Ishikawa (cell line): ENCODE data around the gene SS18.

ENCODE experiments used
- CEBPB ChIP-seq: IDR thresholded peaks from 2 replicates; pipeline ENCODE4 v1.6.1; 2012
- CREB1 ChIP-seq: IDR thresholded peaks from 2 replicates; pipeline ENCODE4 v1.6.1; 2012; ENCODE audit warnings: low read depth
- EGR1 ChIP-seq: IDR thresholded peaks from 2 replicates; pipeline ENCODE4 v1.6.1; 2012
- EP300 ChIP-seq: IDR thresholded peaks from 2 replicates; pipeline ENCODE4 v1.6.1; 2012; ENCODE audit warnings: borderline replicate concordance
- FOXM1 ChIP-seq: IDR thresholded peaks from 2 replicates; pipeline ENCODE4 v1.6.1; 2012; ENCODE audit warnings: low read depth, borderline replicate concordance
- NFIC ChIP-seq: IDR thresholded peaks from 2 replicates; pipeline ENCODE4 v1.6.1; 2012
- RAD21 ChIP-seq: IDR thresholded peaks from 2 replicates; pipeline ENCODE4 v1.6.1; 2012; ENCODE audit warnings: low read depth
- REST ChIP-seq: IDR thresholded peaks from 2 replicates; pipeline ENCODE4 v1.6.1; 2012; ENCODE audit warnings: low read depth, mild to moderate bottlenecking
- TAF1 ChIP-seq: IDR thresholded peaks from 2 replicates; pipeline ENCODE4 v1.6.1; 2012; ENCODE audit warnings: low read depth, mild to moderate bottlenecking
- TCF12 ChIP-seq: IDR thresholded peaks from 2 replicates; pipeline ENCODE4 v1.6.1; 2012; ENCODE audit warnings: low read depth
- TEAD4 ChIP-seq: IDR thresholded peaks from 2 replicates; pipeline ENCODE4 v1.6.1; 2012
- YY1 ChIP-seq: IDR thresholded peaks from 2 replicates; pipeline ENCODE4 v1.6.1; 2012; ENCODE audit warnings: low read depth
- ZBTB7A ChIP-seq: IDR thresholded peaks from 2 replicates; pipeline ENCODE4 v1.6.1; 2012; ENCODE audit warnings: low read depth
- TF ChIP-seq, protein P1 (sequence below): IDR thresholded peaks from 2 replicates; pipeline ENCODE4 v1.6.1; 2012
- TF ChIP-seq, protein P2 (sequence below): IDR thresholded peaks from 2 replicates; pipeline ENCODE4 v1.6.1; 2012

Gene SS18

GRCh38 chr18:26022585-26022984 is 67.8 kb downstream of the SS18 start:
- TF ChIP-seq ZBTB7A (no peak), REST (no peak), TCF12 (no peak), EP300 (no peak), TEAD4 (no peak), FOXM1 (no peak), CEBPB (no peak)

- no peak for TF ChIP-seq TCF12
- TF ChIP-seq YY1, result no peak
- TF ChIP-seq ZBTB7A, result no peak
- no peak for TF ChIP-seq FOXM1
- TF ChIP-seq RAD21, result no peak
- no peak for TF ChIP-seq TAF1
- no peak for TF ChIP-seq REST
- TF ChIP-seq, protein P1, sequence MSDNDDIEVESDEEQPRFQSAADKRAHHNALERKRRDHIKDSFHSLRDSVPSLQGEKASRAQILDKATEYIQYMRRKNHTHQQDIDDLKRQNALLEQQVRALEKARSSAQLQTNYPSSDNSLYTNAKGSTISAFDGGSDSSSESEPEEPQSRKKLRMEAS, result no peak
- TF ChIP-seq NFIC, result no peak
- no peak for TF ChIP-seq TEAD4
- TF ChIP-seq, protein P2, sequence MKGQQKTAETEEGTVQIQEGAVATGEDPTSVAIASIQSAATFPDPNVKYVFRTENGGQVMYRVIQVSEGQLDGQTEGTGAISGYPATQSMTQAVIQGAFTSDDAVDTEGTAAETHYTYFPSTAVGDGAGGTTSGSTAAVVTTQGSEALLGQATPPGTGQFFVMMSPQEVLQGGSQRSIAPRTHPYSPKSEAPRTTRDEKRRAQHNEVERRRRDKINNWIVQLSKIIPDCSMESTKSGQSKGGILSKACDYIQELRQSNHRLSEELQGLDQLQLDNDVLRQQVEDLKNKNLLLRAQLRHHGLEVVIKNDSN, result no peak
- TF ChIP-seq CEBPB, result no peak
- TF ChIP-seq EGR1, result no peak
- no peak for TF ChIP-seq CREB1
- TF ChIP-seq EP300, result no peak
Observed at GRCh38 chr18:26021061-26021754, 69.2 kb downstream of the SS18 start.

DNA sequence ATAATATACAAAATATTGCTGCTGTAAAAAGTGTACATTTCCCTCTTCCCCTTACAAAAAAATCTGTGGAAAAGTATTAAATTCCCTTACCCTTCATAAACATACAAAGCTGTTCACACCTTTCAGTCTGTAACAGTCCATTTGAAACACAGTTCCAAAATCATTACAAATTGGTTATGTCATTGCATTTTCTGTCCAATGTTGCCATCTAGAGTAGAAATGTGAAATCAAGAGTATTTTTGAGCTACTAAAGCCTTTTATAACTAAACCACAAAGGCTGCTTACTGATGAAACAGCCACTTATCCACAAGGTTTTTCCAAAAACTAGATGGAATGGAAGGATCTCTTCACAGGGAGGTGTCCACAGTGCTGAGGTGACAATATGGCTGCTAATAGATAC is 72.5 kb downstream of the SS18 start:
- TF ChIP-seq, protein P1, result no peak
- TF ChIP-seq REST (no peak), YY1 (no peak), FOXM1 (no peak), EP300 (no peak), TCF12 (no peak), NFIC (no peak), TAF1 (no peak), RAD21 (no peak), CEBPB (no peak), EGR1 (no peak), TEAD4 (no peak), CREB1 (no peak), ZBTB7A (no peak)
- TF ChIP-seq, protein P2, result no peak

DNA sequence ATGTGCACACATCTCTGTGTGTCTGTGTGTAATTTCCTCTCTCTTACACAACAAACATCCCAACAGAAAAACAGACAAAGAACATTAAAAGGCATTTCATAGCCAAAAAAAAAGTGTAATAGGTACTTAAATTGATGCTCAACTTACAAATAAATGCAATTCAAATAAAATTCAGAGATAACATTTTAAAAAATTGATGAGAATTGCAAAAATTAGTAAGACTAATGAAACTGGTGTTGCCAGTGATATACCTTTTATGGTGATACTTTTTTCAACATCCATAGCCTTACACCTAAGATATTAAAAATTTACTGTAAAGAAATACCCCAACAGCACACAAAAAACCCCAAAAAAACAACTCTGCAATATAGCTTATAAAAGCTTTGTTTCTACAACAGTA is 76.0 kb downstream of the SS18 start:
- no peak for TF ChIP-seq CEBPB
- no peak for TF ChIP-seq EP300
- no peak for TF ChIP-seq NFIC

- TF ChIP-seq FOXM1 (no peak), TCF12 (no peak), ZBTB7A (no peak), RAD21 (no peak), CEBPB (no peak), REST (no peak), YY1 (no peak)
- TF ChIP-seq, protein P2, result no peak
Observed at GRCh38 chr18:26008619-26009018, 81.8 kb downstream of the SS18 start.
